Esophagus squamous epithelium (tissue), 5 donors: Measurements from ENCODE around the gene MCM3AP. TPM values are rescaled to one million over a fixed set of nuclear protein-coding genes. Genes with fewer than 3 reads are reported as not detected.

Source experiments
- DNase-seq: peaks from one replicate; lab custom pipeline; 2025; lab: John Stamatoyannopoulos, UW
- H3K27ac ChIP-seq, 4 donors: fragments of 200-600 bp; sonication (generic); one replicate each; pipeline ENCODE4 v1.5.1; 2016 to 2019; ENCODE audit warnings: mild to moderate bottlenecking in 1 of 4
- H3K27me3 ChIP-seq, 4 donors: fragments of 200-600 bp; sonication (generic); 1 replicate in 3 of 4; 2 replicates in 1 of 4; pipeline versions ENCODE4 v1.5.1 to v1.6.0; 2017 to 2021; ENCODE audit warnings: antibody characterized with exemption in 1 of 4
- H3K36me3 ChIP-seq, 3 donors: fragments of 200-600 bp; sonication (generic); one replicate each; pipeline ENCODE4 v1.5.1; 2016 to 2019
- H3K4me1 ChIP-seq, 3 donors: fragments of 200-600 bp; sonication (generic); one replicate each; pipeline ENCODE4 v1.5.1; 2017 to 2019
- H3K4me3 ChIP-seq, 4 donors: fragments of 200-600 bp; sonication (generic); 1 replicate in 3 of 4; 2 replicates in 1 of 4; pipeline ENCODE4 v1.5.1; 2016 to 2019; ENCODE audit warnings: mild to moderate bottlenecking in 2 of 4, moderate library complexity in 1 of 4
- H3K9me3 ChIP-seq, 3 donors: fragments of 200-600 bp; sonication (generic); one replicate each; pipeline ENCODE4 v1.5.1; 2016 to 2019
- CTCF ChIP-seq, 6 experiments: fragments of 450-650 bp in 4 of 6; fragments of 200-600 bp in 2 of 6; sonication (generic) in 2 of 6; IDR thresholded peaks; one replicate each; pipeline ENCODE4 v1.5.1; 2016 to 2019; ENCODE audit warnings: antibody characterized with exemption in 6 of 6, mild to moderate bottlenecking in 4 of 6, moderate library complexity in 4 of 6
- POLR2A ChIP-seq, 4 donors: fragments of 450-650 bp; IDR thresholded peaks; one replicate each; pipeline ENCODE4 v1.6.1; 2017; ENCODE audit warnings: antibody characterized with exemption in 4 of 4, mild to moderate bottlenecking in 4 of 4, moderate library complexity in 3 of 4
- WGBS, 2 donors: methylation state at CpG; one replicate each; pipeline ENCODE4 v1.1.5; 2018; 5-methylcytosine and 5-hydroxymethylcytosine counted together
- intact Hi-C: fragments of 100-400 bp; cut with DNase I; formaldehyde crosslinking; loops from one replicate; pipeline ENCODE4 v1.15.0; 2022
- total RNA-seq, 4 donors: library from RNA; depleted of rRNA; stranded (reverse); fragments of >200 nt; gene quantifications; one replicate each; pipeline ENCODE4 v1.1.0, GENCODE V29; 2016
- donor health status: DM: yes; HTN: yes; CAD: no.

Gene MCM3AP
- total RNA-seq, 4 donors from 2014 or later, result 31.3 to 72.7 (median 63.2) TPM

DNA sequence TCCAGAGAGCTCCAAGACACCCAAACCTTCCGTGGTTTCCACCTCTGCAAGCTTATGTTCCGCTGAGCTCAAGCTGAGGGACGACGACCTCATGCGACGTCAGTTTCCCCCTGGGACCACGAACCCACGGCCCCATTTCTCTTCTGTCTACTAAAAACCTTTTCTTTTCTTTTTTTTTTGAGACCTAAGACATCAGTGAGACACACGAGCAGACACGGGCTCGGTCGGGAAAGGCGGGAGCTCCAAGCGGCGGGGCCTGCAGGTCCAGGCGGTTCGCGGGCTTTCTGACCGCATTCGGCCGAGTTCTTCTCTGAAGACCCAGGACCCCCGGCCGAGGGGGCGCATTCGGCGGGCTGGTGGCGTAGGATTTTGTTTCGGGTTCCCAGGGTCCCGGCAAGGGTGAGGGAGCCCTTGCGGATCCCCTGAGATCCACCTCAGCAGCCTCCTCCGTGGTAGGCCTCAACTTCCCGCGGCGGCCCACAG is 37.9 kb upstream of the MCM3AP start:
- Histone ChIP-seq H3K27ac (peak overlapping the region; percentile 81 to 100 (median 100)), H3K9me3 (no peaks in the 10 kb centered on the region), H3K4me1 (peaks cover 13 to 50% (median 20%) of the 10 kb centered on the region in 3 donors), H3K36me3 (peaks cover 0 to 18% (median 0%) of the 10 kb centered on the region in 3 donors), H3K4me3 (peak overlapping the region; percentile 74 to 99 (median 96)), H3K27me3 (no peaks in the 10 kb centered on the region)
- no peak for TF ChIP-seq POLR2A (IDR thresholded peaks at IDR 0.05)
- no peak for TF ChIP-seq CTCF (IDR thresholded peaks at IDR 0.05)
- WGBS, 2 donors, result 0 to 1% methylated on average over 5 to 21 of the region's 34 CpGs
- intact Hi-C loops, result loop anchor here (10.0 kb wide), 1 partner anchor 98 kb away; the partner anchor contains the start of gene LSS
- DNase-seq, result no peak

DNA sequence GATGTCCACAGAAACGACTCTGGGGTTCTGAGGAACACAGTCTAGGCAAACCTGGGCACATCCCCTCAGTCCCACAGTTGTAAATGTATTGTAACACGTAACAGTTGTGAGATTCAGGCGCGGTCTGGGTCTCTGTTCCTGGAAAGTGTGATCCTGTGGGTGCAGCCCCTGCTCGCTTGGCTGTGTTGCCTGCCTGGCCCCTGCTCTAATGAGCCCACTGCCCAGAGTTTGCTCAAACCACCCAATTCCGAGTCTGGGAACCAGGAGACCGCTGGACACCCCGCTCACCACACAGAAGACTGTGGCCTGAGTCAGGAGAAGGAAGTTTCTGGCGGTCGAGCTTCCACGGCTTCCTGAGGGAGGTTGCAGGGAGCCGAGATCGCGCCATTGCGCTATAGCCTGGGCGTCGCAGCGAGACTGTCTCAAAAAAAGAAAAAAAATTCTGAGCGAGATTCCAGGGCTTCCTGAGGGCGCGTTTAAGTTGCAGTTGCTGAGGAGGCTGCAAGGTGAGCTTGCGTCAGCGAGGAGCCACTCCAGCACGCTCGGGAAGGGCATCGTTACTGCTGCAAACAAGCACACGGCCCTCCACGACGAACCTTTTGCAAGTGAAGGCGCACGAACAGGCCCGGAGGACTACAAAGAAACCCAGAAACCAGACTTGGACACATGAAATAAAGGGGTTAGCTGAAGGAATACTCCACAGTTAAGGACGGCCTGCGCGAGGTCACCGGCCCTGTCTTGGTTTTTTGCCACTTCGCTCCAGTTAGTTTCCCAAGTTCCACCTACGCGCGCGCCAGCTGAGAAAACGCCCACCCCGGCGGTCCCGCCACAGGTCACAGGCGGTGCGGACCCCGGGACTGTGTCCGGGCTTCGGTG is 37.2 kb upstream of the MCM3AP start:
- TF ChIP-seq POLR2A (IDR thresholded peaks at IDR 0.05), result no peak
- TF ChIP-seq CTCF (IDR thresholded peaks at IDR 0.05), result no peak
- DNase-seq, result no peak
- Histone ChIP-seq H3K27me3 (no peaks in the 10 kb centered on the region), H3K27ac (peak overlapping the region in 3 of 4 donors; percentile 81 to 100 (median 99)), H3K36me3 (peaks cover 0 to 12% (median 0%) of the 10 kb centered on the region in 3 donors), H3K4me3 (peak overlapping the region; percentile 74 to 99 (median 96)), H3K4me1 (peaks cover 13 to 55% (median 20%) of the 10 kb centered on the region in 3 donors), H3K9me3 (no peaks in the 10 kb centered on the region)
- intact Hi-C loops, result loop anchor here (10.0 kb wide), 1 partner anchor 98 kb away; the partner anchor contains the start of gene LSS
- WGBS, 2 donors, result 3 to 4% methylated on average over 39 to 42 of the region's 50 CpGs

- H3K9me3 ChIP-seq, result no peaks in the 10 kb centered on the region
- no peaks in the 10 kb centered on the region for H3K27me3 ChIP-seq
- H3K4me3 ChIP-seq, result no peak overlapping the region
- intact Hi-C loops, result loop anchor here (10.0 kb wide), 1 partner anchor 96 kb away; the partner anchor contains the start of gene LSS
- H3K27ac ChIP-seq, result no peak overlapping the region
- TF ChIP-seq CTCF (IDR thresholded peaks at IDR 0.05) (no peak), POLR2A (IDR thresholded peaks at IDR 0.05) (no peak)
- no peaks in the 10 kb centered on the region for H3K36me3 ChIP-seq
- DNase-seq, result no peak
- peaks cover 13 to 42% (median 13%) of the 10 kb centered on the region in 3 donors for H3K4me1 ChIP-seq
- 56 to 82% methylated on average over 3 to 4 of the region's 4 CpGs for WGBS, 2 donors
Observed at GRCh38 chr21:46320331-46320801, 35.0 kb upstream of the MCM3AP start.

DNA sequence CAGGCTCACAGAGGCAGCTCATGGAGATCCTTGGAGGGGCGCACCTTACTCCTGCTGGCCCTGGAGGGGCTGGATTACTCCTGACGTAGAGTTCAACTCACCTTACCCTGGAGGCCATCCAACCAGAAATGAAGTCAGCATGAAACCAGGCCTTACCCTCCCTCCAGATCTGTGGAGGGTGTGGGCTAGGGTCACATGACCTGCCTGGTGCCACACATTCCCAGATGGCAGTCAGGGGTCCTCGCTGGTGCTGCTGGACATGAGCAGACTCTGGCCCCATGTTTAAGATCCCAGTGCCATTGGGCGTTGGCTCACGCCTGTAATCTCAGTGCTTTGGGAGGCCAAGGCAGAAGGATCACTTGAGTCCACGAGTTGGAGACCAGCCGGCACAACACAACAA is 33.8 kb upstream of the MCM3AP start:
- TF ChIP-seq POLR2A (IDR thresholded peaks at IDR 0.05) (no peak), CTCF (IDR thresholded peaks at IDR 0.05) (no peak)
- Histone ChIP-seq H3K27me3 (no peaks in the 10 kb centered on the region), H3K27ac (no peak overlapping the region), H3K4me1 (peaks cover 12 to 37% (median 13%) of the 10 kb centered on the region in 3 donors), H3K36me3 (peaks cover 0 to 6% (median 0%) of the 10 kb centered on the region in 3 donors), H3K9me3 (no peaks in the 10 kb centered on the region), H3K4me3 (no peak overlapping the region)
- no peak for DNase-seq
- 91 to 97% methylated on average over 4 of the region's 7 CpGs for WGBS, 2 donors
- intact Hi-C loops, result no loop called here

- Histone ChIP-seq H3K4me1 (peaks cover 12 to 37% (median 13%) of the 10 kb centered on the region in 3 donors), H3K4me3 (no peak overlapping the region), H3K36me3 (peaks cover 0 to 7% (median 0%) of the 10 kb centered on the region in 3 donors), H3K27me3 (no peaks in the 10 kb centered on the region), H3K9me3 (no peaks in the 10 kb centered on the region), H3K27ac (no peak overlapping the region)
- TF ChIP-seq CTCF (IDR thresholded peaks at IDR 0.05), result no peak
- intact Hi-C loops, result no loop called here
- WGBS, 2 donors, result 74 to 87% methylated on average over 3 of the region's 4 CpGs
- no peak for DNase-seq
Observed at GRCh38 chr21:46318464-46318845, 33.0 kb upstream of the MCM3AP start.
